ENCODE results near the gene ACSL4.

GRCh38 chrX:109749207-109749606 lies 16.1 kb upstream of the ACSL4 start:
- TF ChIP-seq CTCF (IDR thresholded peaks at IDR 0.05; ENCODE audit: low read depth, low read length, poor library complexity, severe bottlenecking) (no peak), EZH2phosphoT487 (IDR thresholded peaks at IDR 0.05; ENCODE audit: borderline replicate concordance, low read length) (no peak)

Data from DOHH2 (cell line).